Measurements from ENCODE around the gene ZSCAN22. TPM values are rescaled to one million over a fixed set of nuclear protein-coding genes. Genes with fewer than 3 reads are reported as not detected.
A peak's percentile ranks its signal among the peaks of the same experiment; 100 is the strongest.

Gene ZSCAN22
- total and polyA plus RNA-seq, 2 of the 13 experiments (the other 11 are each of a cell fraction or from before 2014, with no cell fraction given), result 2.5 to 3.5 TPM

DNA sequence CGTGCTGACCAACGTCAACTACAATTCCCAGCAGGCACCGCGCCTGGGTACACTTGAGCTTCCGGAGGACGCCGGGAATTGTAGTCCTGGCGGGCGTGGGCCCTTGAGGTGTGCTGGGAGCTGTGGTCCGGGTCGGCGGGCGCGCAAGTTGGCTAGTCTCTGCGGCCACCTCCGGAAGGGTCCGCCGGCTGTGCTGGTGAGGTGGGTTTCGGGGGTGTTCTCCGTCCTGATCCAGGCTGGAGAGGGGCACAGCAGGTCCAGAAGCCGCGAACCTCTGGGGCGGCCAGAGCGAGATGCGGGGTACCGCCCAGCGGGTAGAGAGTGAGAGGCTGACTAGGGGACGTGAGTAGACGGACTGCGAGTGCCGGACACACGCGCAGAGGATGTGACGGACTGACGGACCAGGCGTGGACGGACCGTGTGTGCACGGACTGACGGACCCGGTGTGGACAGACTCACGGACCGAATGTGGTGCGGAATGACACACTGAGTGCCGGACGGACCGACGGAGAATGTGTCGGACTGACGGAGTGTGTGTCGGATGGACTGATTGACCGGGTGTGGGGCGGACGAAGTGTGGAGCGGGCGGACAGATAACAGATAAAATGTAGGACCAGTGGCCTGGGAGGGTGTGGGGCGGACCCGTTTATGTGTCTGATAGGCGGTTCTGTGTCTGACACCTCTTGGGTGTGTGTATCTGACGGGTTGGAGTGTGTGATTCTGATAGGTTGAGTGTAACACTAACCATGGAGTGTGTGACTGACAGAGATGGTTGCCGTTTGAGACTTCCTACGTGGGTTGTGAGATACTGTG lies at the start of gene ZSCAN22 (continued):
- TF ChIP-seq NCOA5 (CRISPR knock-in tag; IDR thresholded peaks at IDR 0.05) (no peak), ZNF761 (CRISPR knock-in tag; conservative IDR thresholded peaks at IDR 0.05) (no peak; the same call in 1 of the 2 replicates), ZNF543 (CRISPR knock-in tag; IDR thresholded peaks at IDR 0.05) (peak; percentile 95), CENPX (CRISPR knock-in tag; IDR thresholded peaks at IDR 0.05) (no peak), CBX1 (IDR thresholded peaks at IDR 0.05; ENCODE audit: low read depth) (peak; percentile 92), ESRRA (CRISPR knock-in tag; IDR thresholded peaks at IDR 0.05; ENCODE audit: low read depth) (peak; percentile 68; the same call in 1 of the 2 replicates), NFIC (IDR thresholded peaks at IDR 0.05; ENCODE audit: low read length) (no peak), SMARCE1 (IDR thresholded peaks at IDR 0.05; ENCODE audit: borderline replicate concordance) (no peak), ZNF253 (CRISPR knock-in tag; IDR thresholded peaks at IDR 0.05; ENCODE audit: borderline replicate concordance) (peak; percentile 80; the same call in 1 of the 2 replicates), MEIS1 (CRISPR knock-in tag; IDR thresholded peaks at IDR 0.05; ENCODE audit: borderline replicate concordance) (peak; percentile 70; the same call in 1 of the 2 replicates), ZNF530 (CRISPR knock-in tag; IDR thresholded peaks at IDR 0.05; ENCODE audit: low read depth) (no peak), TBX2 (CRISPR knock-in tag; IDR thresholded peaks at IDR 0.05; ENCODE audit: borderline replicate concordance) (peak; percentile 80), MAFK (conservative IDR thresholded peaks at IDR 0.05 in 1 of 2, IDR thresholded peaks at IDR 0.05 in 1 of 2; ENCODE audit: low read length in 2 of 2) (no peak), THYN1 (CRISPR knock-in tag; IDR thresholded peaks at IDR 0.05; ENCODE audit: borderline replicate concordance, low read depth) (no peak), ZNF382 (CRISPR knock-in tag; IDR thresholded peaks at IDR 0.05; ENCODE audit: borderline replicate concordance) (no peak), PTBP1 (IDR thresholded peaks at IDR 0.05; ENCODE audit: low read depth, low read length, poor library complexity, severe bottlenecking) (no peak), ZNF296 (CRISPR knock-in tag; conservative IDR thresholded peaks at IDR 0.05) (no peak), ZBTB1 (CRISPR knock-in tag; IDR thresholded peaks at IDR 0.05; ENCODE audit: borderline replicate concordance) (no peak), CBFB (CRISPR knock-in tag; IDR thresholded peaks at IDR 0.05) (peak; percentile 84), SMAD9 (CRISPR knock-in tag; IDR thresholded peaks at IDR 0.05) (no peak)
- TF ChIP-seq, protein P1, sequence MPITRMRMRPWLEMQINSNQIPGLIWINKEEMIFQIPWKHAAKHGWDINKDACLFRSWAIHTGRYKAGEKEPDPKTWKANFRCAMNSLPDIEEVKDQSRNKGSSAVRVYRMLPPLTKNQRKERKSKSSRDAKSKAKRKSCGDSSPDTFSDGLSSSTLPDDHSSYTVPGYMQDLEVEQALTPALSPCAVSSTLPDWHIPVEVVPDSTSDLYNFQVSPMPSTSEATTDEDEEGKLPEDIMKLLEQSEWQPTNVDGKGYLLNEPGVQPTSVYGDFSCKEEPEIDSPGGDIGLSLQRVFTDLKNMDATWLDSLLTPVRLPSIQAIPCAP (CRISPR knock-in tag; IDR thresholded peaks at IDR 0.05; ENCODE audit: low read depth), result no peak
- TF ChIP-seq, protein P2, sequence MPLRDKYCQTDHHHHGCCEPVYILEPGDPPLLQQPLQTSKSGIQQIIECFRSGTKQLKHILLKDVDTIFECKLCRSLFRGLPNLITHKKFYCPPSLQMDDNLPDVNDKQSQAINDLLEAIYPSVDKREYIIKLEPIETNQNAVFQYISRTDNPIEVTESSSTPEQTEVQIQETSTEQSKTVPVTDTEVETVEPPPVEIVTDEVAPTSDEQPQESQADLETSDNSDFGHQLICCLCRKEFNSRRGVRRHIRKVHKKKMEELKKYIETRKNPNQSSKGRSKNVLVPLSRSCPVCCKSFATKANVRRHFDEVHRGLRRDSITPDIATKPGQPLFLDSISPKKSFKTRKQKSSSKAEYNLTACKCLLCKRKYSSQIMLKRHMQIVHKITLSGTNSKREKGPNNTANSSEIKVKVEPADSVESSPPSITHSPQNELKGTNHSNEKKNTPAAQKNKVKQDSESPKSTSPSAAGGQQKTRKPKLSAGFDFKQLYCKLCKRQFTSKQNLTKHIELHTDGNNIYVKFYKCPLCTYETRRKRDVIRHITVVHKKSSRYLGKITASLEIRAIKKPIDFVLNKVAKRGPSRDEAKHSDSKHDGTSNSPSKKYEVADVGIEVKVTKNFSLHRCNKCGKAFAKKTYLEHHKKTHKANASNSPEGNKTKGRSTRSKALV (CRISPR knock-in tag; IDR thresholded peaks at IDR 0.05), result peak; percentile 79
- TF ChIP-seq, protein P3, sequence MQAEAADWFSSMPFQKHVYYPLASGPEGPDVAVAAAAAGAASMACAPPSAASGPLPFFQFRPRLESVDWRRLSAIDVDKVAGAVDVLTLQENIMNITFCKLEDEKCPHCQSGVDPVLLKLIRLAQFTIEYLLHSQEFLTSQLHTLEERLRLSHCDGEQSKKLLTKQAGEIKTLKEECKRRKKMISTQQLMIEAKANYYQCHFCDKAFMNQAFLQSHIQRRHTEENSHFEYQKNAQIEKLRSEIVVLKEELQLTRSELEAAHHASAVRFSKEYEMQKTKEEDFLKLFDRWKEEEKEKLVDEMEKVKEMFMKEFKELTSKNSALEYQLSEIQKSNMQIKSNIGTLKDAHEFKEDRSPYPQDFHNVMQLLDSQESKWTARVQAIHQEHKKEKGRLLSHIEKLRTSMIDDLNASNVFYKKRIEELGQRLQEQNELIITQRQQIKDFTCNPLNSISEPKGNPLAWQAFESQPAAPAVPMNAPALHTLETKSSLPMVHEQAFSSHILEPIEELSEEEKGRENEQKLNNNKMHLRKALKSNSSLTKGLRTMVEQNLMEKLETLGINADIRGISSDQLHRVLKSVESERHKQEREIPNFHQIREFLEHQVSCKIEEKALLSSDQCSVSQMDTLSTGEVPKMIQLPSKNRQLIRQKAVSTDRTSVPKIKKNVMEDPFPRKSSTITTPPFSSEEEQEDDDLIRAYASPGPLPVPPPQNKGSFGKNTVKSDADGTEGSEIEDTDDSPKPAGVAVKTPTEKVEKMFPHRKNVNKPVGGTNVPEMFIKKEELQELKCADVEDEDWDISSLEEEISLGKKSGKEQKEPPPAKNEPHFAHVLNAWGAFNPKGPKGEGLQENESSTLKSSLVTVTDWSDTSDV (CRISPR knock-in tag; IDR thresholded peaks at IDR 0.05), result no peak
- TF ChIP-seq, protein P4, sequence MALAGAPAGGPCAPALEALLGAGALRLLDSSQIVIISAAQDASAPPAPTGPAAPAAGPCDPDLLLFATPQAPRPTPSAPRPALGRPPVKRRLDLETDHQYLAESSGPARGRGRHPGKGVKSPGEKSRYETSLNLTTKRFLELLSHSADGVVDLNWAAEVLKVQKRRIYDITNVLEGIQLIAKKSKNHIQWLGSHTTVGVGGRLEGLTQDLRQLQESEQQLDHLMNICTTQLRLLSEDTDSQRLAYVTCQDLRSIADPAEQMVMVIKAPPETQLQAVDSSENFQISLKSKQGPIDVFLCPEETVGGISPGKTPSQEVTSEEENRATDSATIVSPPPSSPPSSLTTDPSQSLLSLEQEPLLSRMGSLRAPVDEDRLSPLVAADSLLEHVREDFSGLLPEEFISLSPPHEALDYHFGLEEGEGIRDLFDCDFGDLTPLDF (CRISPR knock-in tag; IDR thresholded peaks at IDR 0.05), result peak; percentile 76; the same call in 1 of the 2 replicates
